ENCODE data around the gene CERS3. TPM values are rescaled to one million over a fixed set of nuclear protein-coding genes. Genes with fewer than 3 reads are reported as not detected.

The CERS3 gene
- under 1 TPM in 1 of 4 donors, not detected in 3; 0.69 TPM for total RNA-seq

DNA sequence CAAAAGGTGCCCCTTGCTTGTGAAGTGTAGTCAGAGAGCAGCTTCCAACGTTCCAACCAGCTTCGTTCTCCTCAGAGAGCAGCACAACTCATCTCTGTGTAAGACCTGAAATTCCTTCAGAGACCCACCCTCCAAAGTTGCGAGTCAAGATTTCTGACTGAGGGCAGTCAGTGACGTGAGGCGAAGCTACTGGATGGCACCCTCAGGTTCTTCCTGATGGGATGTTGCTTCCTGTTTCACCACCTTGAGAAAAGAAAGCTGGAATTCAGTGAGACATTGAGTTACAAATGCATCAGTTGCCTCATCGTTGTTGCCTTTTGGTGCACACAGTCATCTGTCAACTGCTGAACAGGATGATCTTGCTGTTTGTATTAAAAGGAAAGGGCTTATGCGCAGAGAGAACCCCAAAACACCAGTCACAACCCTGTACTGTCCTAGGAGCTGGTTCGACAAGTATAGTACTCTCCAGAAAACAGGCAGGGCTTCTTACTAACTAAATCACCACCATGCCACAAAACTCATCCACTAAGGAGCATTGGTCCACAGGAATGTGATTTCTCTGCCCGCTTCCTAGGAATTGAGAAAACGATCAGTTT lies at the start of gene CERS3:
Gene CERS3 (minus strand): TSS at position 118 of the 596 bp plus-strand sequence. CDS start 27,101 bp downstream, outside the sequence.
- intact Hi-C loops (cut with DNase I; ENCODE audit: low total_unique reads): no loop called here
- TF ChIP-seq, protein P1, sequence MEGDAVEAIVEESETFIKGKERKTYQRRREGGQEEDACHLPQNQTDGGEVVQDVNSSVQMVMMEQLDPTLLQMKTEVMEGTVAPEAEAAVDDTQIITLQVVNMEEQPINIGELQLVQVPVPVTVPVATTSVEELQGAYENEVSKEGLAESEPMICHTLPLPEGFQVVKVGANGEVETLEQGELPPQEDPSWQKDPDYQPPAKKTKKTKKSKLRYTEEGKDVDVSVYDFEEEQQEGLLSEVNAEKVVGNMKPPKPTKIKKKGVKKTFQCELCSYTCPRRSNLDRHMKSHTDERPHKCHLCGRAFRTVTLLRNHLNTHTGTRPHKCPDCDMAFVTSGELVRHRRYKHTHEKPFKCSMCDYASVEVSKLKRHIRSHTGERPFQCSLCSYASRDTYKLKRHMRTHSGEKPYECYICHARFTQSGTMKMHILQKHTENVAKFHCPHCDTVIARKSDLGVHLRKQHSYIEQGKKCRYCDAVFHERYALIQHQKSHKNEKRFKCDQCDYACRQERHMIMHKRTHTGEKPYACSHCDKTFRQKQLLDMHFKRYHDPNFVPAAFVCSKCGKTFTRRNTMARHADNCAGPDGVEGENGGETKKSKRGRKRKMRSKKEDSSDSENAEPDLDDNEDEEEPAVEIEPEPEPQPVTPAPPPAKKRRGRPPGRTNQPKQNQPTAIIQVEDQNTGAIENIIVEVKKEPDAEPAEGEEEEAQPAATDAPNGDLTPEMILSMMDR (IDR thresholded peaks at IDR 0.05): no peak
- TF ChIP-seq POLR2A (IDR thresholded peaks at IDR 0.05): no peak
- Histone ChIP-seq H3K27ac (no peak within 1 kb of the TSS), H3K9me3 (no peaks in the 10 kb centered on the region), H3K36me3 (no peaks in the 10 kb centered on the region), H3K4me1 (peaks cover 0 to 8% of the 10 kb centered on the region in 2 donors), H3K27me3 (no peaks in the 10 kb centered on the region), H3K4me3 (no peak within 1 kb of the TSS)
- no peak for DNase-seq

GRCh38 chr15:100573526-100573925 lies 44.8 kb upstream of the CERS3 start:
- no peaks in the 10 kb centered on the region for H3K27me3 ChIP-seq
- intact Hi-C loops (cut with DNase I; ENCODE audit: low total_unique reads): loop anchor here (5.0 kb wide), 1 partner anchor 221 kb away; no protein-coding TSS in a partner anchor
- no peaks in the 10 kb centered on the region for H3K4me1 ChIP-seq
- no peaks in the 10 kb centered on the region for H3K9me3 ChIP-seq
- H3K27ac ChIP-seq: no peak overlapping the region
- H3K4me3 ChIP-seq: no peak overlapping the region
- TF ChIP-seq, protein P1 (IDR thresholded peaks at IDR 0.05): no peak
- no peak for TF ChIP-seq POLR2A (IDR thresholded peaks at IDR 0.05)
- no peak for DNase-seq
- no peaks in the 10 kb centered on the region for H3K36me3 ChIP-seq

- Histone ChIP-seq H3K9me3 (no peaks in the 10 kb centered on the region), H3K27ac (no peak overlapping the region), H3K27me3 (no peaks in the 10 kb centered on the region), H3K4me1 (no peaks in the 10 kb centered on the region), H3K4me3 (no peak overlapping the region), H3K36me3 (no peaks in the 10 kb centered on the region)
- intact Hi-C loops (cut with DNase I; ENCODE audit: low total_unique reads): loop anchor here (5.0 kb wide), 1 partner anchor 220 kb away; no protein-coding TSS in a partner anchor
- DNase-seq: no peak
- TF ChIP-seq, protein P1 (IDR thresholded peaks at IDR 0.05): peak; percentile 39 to 55 (median 48)
- no peak for TF ChIP-seq POLR2A (IDR thresholded peaks at IDR 0.05)
These were observed 43.7 kb upstream of the CERS3 start for GRCh38 chr15:100572362-100572983.

GRCh38 chr15:100571592-100572167 lies 42.9 kb upstream of the CERS3 start:
- Histone ChIP-seq H3K4me3 (no peak overlapping the region), H3K36me3 (no peaks in the 10 kb centered on the region), H3K27ac (no peak overlapping the region), H3K27me3 (no peaks in the 10 kb centered on the region), H3K9me3 (no peaks in the 10 kb centered on the region), H3K4me1 (no peaks in the 10 kb centered on the region)
- TF ChIP-seq, protein P1 (IDR thresholded peaks at IDR 0.05): no peak
- no peak for TF ChIP-seq POLR2A (IDR thresholded peaks at IDR 0.05)
- intact Hi-C loops (cut with DNase I; ENCODE audit: low total_unique reads): loop anchor here (5.0 kb wide), 1 partner anchor 219 kb away; no protein-coding TSS in a partner anchor
- no peak for DNase-seq
